ENCODE results near the gene C9orf40.

C9orf40 gene

DNA sequence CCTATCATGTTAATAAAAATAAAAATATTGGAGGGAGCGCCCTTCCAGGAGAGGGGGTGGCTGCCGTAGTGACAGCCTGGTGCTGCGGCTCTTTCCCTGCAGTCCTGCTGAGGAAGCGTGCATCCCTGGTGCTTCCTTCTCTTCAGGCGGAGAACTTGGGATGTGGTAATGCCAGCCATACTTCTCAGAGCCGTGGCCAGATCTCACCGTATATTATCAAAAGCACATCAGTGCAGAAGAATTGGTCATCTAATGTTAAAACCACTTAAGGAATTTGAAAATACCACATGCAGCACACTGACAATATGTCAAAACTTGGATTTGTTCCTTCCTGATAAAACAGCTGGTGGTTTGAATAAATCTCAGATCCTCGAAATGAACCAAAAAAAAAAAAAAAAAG lies 17.7 kb downstream of the C9orf40 start:
- DNase-seq: no peak

- DNase-seq: no peak
These were observed 31.0 kb downstream of the C9orf40 start for GRCh38 chr9:74921737-74922136.

- no peak for DNase-seq
These were observed 31.6 kb downstream of the C9orf40 start for GRCh38 chr9:74920944-74921626.

DNA sequence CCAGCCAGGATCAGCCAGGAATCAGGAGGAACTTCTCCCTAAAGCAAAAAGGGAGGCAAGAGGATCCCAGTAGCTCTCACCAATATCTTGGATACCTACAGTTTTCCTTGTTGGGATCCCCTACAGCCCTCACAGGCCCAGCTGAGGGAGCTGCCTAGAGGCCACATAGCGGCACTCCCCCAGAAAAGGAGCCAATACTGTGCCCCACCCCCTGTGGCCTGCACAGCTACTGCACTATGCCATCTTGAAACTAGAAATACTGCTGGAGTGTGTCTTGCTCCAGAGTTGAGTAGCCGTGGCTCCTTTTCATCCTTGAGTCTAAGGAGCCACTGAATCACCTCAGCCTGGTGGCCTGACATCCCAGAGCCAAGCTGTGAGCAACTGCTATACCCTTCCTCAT lies 42.7 kb downstream of the C9orf40 start:
- no peak for DNase-seq

DNA sequence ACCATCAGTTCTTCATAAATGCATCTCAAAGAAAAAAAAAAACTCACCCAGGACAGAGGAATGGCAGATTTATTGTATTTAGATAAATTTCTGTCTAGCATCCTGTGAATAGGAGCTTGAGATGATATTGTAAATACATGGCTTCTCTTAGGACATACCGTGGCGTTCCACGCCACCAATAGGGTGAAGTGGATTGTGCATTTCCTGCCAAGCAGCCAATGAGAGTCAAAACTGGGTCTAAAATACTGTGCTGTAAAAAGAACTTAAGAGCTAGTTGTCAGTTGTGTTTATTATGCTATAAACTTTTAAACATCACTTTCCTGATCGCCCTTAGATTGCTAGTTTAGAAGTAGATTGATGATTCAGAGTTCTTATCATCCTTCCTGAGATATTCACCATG lies 44.0 kb downstream of the C9orf40 start:
- DNase-seq: no peak

GRCh38 chr9:74907085-74907484 lies 45.6 kb downstream of the C9orf40 start:
- DNase-seq: no peak

DNA sequence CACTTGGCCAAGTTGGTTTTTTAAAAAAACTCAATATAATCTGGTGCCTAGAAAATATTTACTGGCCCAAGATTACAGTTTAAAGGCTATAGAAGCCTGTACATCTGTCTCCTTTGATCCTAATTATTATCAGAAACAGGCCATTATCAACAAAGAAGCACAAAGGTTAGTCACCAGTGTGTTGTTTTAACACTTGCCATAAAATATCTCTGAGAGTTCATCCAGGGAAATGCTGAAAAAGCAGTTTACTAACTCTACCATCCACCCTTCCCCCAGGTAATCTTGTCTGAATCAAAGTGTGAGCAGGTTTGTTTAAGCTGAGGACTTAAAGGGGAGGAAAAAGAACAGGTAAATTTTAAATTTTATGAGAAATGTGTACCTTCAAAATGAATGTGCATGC lies 51.7 kb downstream of the C9orf40 start:
- DNase-seq: no peak
